Neural cell (in vitro differentiated cells): ENCODE data around the gene RAPGEF5. TPM values are rescaled to one million over a fixed set of nuclear protein-coding genes. Genes with fewer than 3 reads are reported as not detected.

Experiments used
- H2AFZ ChIP-seq: fragments of 200-600, 300-800 bp; sonication (generic), shearing (Covaris generic); 2 replicates; pipeline ENCODE4 v1.6.0; 2014; ENCODE audit warnings: low read depth, mild to moderate bottlenecking, antibody characterized with exemption, low read length, moderate library complexity
- H3F3A ChIP-seq: fragments of 200-600 bp; shearing (Covaris generic); 2 replicates; pipeline ENCODE4 v1.6.1; 2016; ENCODE audit warnings: mild to moderate bottlenecking, moderate library complexity, mixed read lengths, antibody characterized with exemption, low read length; ENCODE audit not compliant: insufficient read depth, poor library complexity, severe bottlenecking
- H3K27ac ChIP-seq: fragments of 200-600, 300-800 bp; sonication (generic), shearing (Covaris generic); 2 replicates; pipeline ENCODE4 v1.5.1; 2014; ENCODE audit warnings: mild to moderate bottlenecking, low read length, moderate library complexity
- H3K27me3 ChIP-seq: fragments of 300-800, 200-600 bp; sonication (generic), shearing (Covaris generic); 2 replicates; pipeline ENCODE4 v1.6.0; 2014; ENCODE audit warnings: mild to moderate bottlenecking, low read depth, low read length, moderate library complexity; ENCODE audit not compliant: insufficient read depth
- H3K36me3 ChIP-seq: fragments of 300-800, 200-600 bp; sonication (generic), shearing (Covaris generic); 2 replicates; pipeline ENCODE4 v1.5.1; 2014; ENCODE audit warnings: mild to moderate bottlenecking, antibody characterized with exemption, low read length, moderate library complexity; ENCODE audit not compliant: insufficient read depth
- H3K4me2 ChIP-seq: fragments of 300-800, 200-600 bp; sonication (generic), shearing (Covaris generic); 2 replicates; pipeline ENCODE4 v1.6.0; 2014; ENCODE audit warnings: mild to moderate bottlenecking, low read length
- H3K4me3 ChIP-seq: fragments of 300-800, 200-600 bp; sonication (generic), shearing (Covaris generic); 2 replicates; pipeline ENCODE4 v1.5.1; 2014; ENCODE audit warnings: mild to moderate bottlenecking, low read length, moderate library complexity
- H3K79me2 ChIP-seq: fragments of 200-600 bp; shearing (Covaris generic); replicated peaks from 2 replicates; pipeline ENCODE4 v1.6.0; 2014; ENCODE audit warnings: mild to moderate bottlenecking, low read length, moderate library complexity; ENCODE audit not compliant: insufficient read depth
- H3K9ac ChIP-seq: fragments of 300-800, 200-600 bp; sonication (generic), shearing (Covaris generic); 2 replicates; pipeline ENCODE4 v1.6.1; 2016; ENCODE audit warnings: mild to moderate bottlenecking, low read length, mixed read lengths
- H3K9me2 ChIP-seq: fragments of 200-600 bp; shearing (Covaris generic); 2 replicates; pipeline ENCODE4 v1.6.1; 2016; ENCODE audit warnings: mild to moderate bottlenecking, low read length, mixed read lengths; ENCODE audit not compliant: insufficient read depth
- H3K9me3 ChIP-seq: fragments of 200-600, 300-800 bp; sonication (generic), shearing (Covaris generic); 2 replicates; pipeline ENCODE4 v1.6.1; 2016; ENCODE audit warnings: mild to moderate bottlenecking, mixed run types, low read length, moderate library complexity, mixed read lengths
- H4K20me1 ChIP-seq: fragments of 200-600 bp; shearing (Covaris generic); 2 replicates; pipeline ENCODE4 v1.6.1; 2016; ENCODE audit warnings: mild to moderate bottlenecking, mixed run types; ENCODE audit not compliant: insufficient read depth
- EP300 ChIP-seq: fragments of 450-650 bp; conservative IDR thresholded peaks from 2 replicates; pipeline ENCODE4 v1.6.1; 2014; ENCODE audit warnings: antibody characterized with exemption, mild to moderate bottlenecking, moderate library complexity; ENCODE audit not compliant: poor library complexity, severe bottlenecking
- EZH2 ChIP-seq: fragments of 200-600, 300-800 bp; shearing (Covaris generic), sonication (generic); IDR thresholded peaks from 2 replicates; pipeline ENCODE4 v1.6.1; 2014; ENCODE audit warnings: antibody characterized with exemption, low read length, borderline replicate concordance, mild to moderate bottlenecking; ENCODE audit not compliant: insufficient read depth, poor library complexity, severe bottlenecking
- MXI1 ChIP-seq: fragments of 450-650 bp; conservative IDR thresholded peaks from 2 replicates; pipeline ENCODE4 v1.6.1; 2014; ENCODE audit warnings: antibody characterized with exemption, mild to moderate bottlenecking; ENCODE audit not compliant: poor library complexity, severe bottlenecking
- POLR2AphosphoS5 ChIP-seq: IDR thresholded peaks from 2 replicates; pipeline ENCODE4 v1.6.1; 2012
- RAD21 ChIP-seq: fragments of 450-650 bp; conservative IDR thresholded peaks from 2 replicates; pipeline ENCODE4 v1.6.1; 2014; ENCODE audit warnings: antibody characterized with exemption, mild to moderate bottlenecking, moderate library complexity
- SMC3 ChIP-seq: fragments of 450-650 bp; conservative IDR thresholded peaks from 2 replicates; pipeline ENCODE4 v1.6.1; 2014; ENCODE audit warnings: antibody characterized with exemption, mild to moderate bottlenecking, moderate library complexity; ENCODE audit not compliant: poor library complexity
- TAF1 ChIP-seq: IDR thresholded peaks from 2 replicates; pipeline ENCODE4 v1.6.1; 2012; ENCODE audit warnings: low read depth
- polyA plus RNA-seq: library from polyadenylated mRNA; depleted of rRNA; stranded (reverse); fragments of >200 nt; gene quantifications from 2 replicates; pipeline ENCODE4 v1.2.3, GENCODE V29; 2014
- TF ChIP-seq, protein P1 (sequence below): IDR thresholded peaks from 2 replicates; pipeline ENCODE4 v1.6.1; 2012; ENCODE audit warnings: borderline replicate concordance
- TF ChIP-seq, protein P2 (sequence below): fragments of 450-650 bp; IDR thresholded peaks from 2 replicates; pipeline ENCODE4 v1.5.1; 2014; ENCODE audit warnings: antibody characterized with exemption, mild to moderate bottlenecking, moderate library complexity; ENCODE audit not compliant: poor library complexity, severe bottlenecking

RAPGEF5 gene
- polyA plus RNA-seq, 1 donor from 2014 or later, result 48.0 TPM

DNA sequence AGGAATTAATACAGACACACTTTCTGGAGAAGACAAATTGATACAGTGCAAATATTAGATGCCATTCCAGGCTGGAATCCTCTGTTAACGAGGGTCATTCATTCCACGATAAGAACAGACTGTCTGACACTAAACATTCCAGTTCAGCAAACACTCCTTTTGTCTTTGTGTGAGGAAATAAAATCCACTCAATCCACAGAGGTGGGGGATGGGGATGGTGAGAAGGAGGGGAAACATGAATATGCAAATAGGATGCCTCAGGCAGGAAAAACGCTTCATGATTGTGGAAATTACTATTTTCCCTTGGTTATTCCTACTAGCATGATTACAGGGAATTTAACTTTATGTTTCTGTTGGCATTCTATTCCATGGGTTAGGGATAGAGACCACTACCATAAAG lies 214.4 kb downstream of the RAPGEF5 start:
- no peaks in the 10 kb centered on the region for H4K20me1 ChIP-seq
- H3K9ac ChIP-seq, result peak overlapping the region; percentile 47
- H3K4me2 ChIP-seq, result no peak overlapping the region
- no peaks in the 10 kb centered on the region for H3K27me3 ChIP-seq
- peaks cover 3% of the 10 kb centered on the region for H3K9me2 ChIP-seq
- H3K79me2 ChIP-seq, result no peaks in the 10 kb centered on the region
- no peaks in the 10 kb centered on the region for H3K9me3 ChIP-seq
- peaks cover 36% of the 10 kb centered on the region for H3K36me3 ChIP-seq
- no peaks in the 10 kb centered on the region for H3F3A ChIP-seq
- H3K27ac ChIP-seq, result peak overlapping the region; percentile 83
- H2AFZ ChIP-seq, result no peak overlapping the region
- TF ChIP-seq RAD21, result no peak
- TF ChIP-seq, protein P1, sequence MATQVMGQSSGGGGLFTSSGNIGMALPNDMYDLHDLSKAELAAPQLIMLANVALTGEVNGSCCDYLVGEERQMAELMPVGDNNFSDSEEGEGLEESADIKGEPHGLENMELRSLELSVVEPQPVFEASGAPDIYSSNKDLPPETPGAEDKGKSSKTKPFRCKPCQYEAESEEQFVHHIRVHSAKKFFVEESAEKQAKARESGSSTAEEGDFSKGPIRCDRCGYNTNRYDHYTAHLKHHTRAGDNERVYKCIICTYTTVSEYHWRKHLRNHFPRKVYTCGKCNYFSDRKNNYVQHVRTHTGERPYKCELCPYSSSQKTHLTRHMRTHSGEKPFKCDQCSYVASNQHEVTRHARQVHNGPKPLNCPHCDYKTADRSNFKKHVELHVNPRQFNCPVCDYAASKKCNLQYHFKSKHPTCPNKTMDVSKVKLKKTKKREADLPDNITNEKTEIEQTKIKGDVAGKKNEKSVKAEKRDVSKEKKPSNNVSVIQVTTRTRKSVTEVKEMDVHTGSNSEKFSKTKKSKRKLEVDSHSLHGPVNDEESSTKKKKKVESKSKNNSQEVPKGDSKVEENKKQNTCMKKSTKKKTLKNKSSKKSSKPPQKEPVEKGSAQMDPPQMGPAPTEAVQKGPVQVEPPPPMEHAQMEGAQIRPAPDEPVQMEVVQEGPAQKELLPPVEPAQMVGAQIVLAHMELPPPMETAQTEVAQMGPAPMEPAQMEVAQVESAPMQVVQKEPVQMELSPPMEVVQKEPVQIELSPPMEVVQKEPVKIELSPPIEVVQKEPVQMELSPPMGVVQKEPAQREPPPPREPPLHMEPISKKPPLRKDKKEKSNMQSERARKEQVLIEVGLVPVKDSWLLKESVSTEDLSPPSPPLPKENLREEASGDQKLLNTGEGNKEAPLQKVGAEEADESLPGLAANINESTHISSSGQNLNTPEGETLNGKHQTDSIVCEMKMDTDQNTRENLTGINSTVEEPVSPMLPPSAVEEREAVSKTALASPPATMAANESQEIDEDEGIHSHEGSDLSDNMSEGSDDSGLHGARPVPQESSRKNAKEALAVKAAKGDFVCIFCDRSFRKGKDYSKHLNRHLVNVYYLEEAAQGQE, result peak; percentile 92
- TF ChIP-seq EZH2, result no peak
- TF ChIP-seq SMC3, result no peak
- TF ChIP-seq EP300, result no peak
- no peak for TF ChIP-seq MXI1
- TF ChIP-seq, protein P2, sequence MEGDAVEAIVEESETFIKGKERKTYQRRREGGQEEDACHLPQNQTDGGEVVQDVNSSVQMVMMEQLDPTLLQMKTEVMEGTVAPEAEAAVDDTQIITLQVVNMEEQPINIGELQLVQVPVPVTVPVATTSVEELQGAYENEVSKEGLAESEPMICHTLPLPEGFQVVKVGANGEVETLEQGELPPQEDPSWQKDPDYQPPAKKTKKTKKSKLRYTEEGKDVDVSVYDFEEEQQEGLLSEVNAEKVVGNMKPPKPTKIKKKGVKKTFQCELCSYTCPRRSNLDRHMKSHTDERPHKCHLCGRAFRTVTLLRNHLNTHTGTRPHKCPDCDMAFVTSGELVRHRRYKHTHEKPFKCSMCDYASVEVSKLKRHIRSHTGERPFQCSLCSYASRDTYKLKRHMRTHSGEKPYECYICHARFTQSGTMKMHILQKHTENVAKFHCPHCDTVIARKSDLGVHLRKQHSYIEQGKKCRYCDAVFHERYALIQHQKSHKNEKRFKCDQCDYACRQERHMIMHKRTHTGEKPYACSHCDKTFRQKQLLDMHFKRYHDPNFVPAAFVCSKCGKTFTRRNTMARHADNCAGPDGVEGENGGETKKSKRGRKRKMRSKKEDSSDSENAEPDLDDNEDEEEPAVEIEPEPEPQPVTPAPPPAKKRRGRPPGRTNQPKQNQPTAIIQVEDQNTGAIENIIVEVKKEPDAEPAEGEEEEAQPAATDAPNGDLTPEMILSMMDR, result no peak
- TF ChIP-seq POLR2AphosphoS5, result peak; percentile 34
- no peak for TF ChIP-seq TAF1
- peak overlapping the region; percentile 34 for H3K4me3 ChIP-seq

DNA sequence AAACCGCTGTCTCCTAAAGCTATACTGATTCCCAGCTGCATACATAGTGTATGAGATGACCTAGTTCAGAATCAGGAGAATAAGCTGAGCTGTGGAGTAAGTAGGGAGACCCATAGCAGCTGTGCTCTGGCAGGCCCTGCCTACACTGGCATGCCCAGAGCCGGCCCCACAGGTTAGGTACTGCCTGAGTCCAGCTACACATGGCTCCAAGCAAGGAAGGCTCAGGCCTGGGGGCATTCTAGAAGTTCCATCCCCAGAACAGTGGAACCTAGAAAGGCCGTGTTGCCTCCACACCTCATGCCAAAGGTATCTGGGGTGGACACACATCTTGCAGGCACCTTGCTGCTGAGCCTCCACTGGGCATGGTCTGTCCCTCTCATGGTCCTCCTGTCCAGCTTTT lies 215.6 kb downstream of the RAPGEF5 start:
- Histone ChIP-seq H3K4me3 (no peak overlapping the region), H3K9me2 (no peaks in the 10 kb centered on the region), H3K9me3 (no peaks in the 10 kb centered on the region), H3K4me2 (no peak overlapping the region), H3K79me2 (no peaks in the 10 kb centered on the region), H3K9ac (no peak overlapping the region), H4K20me1 (no peaks in the 10 kb centered on the region), H3F3A (no peaks in the 10 kb centered on the region), H2AFZ (no peak overlapping the region), H3K36me3 (peaks cover 39% of the 10 kb centered on the region), H3K27me3 (no peaks in the 10 kb centered on the region), H3K27ac (peak overlapping the region; percentile 83)
- TF ChIP-seq, protein P2, result no peak
- TF ChIP-seq MXI1 (no peak), EP300 (no peak), TAF1 (no peak), POLR2AphosphoS5 (no peak), EZH2 (no peak), RAD21 (no peak), SMC3 (no peak)
- TF ChIP-seq, protein P1, result no peak
